C1 segment of cervical spinal cord (tissue), 14 donors: ENCODE measurements around the gene DENND4B.

ENCODE experiments used
- DNase-seq, 14 donors: peaks; one replicate each; lab custom pipeline; 2025; lab: John Stamatoyannopoulos, UW

Gene DENND4B

GRCh38 chr1:153973071-153973470 is 26.6 kb upstream of the DENND4B start:
- DNase-seq = no peak

- DNase-seq = no peak
These were observed 23.8 kb upstream of the DENND4B start for GRCh38 chr1:153970346-153970745.

DNA sequence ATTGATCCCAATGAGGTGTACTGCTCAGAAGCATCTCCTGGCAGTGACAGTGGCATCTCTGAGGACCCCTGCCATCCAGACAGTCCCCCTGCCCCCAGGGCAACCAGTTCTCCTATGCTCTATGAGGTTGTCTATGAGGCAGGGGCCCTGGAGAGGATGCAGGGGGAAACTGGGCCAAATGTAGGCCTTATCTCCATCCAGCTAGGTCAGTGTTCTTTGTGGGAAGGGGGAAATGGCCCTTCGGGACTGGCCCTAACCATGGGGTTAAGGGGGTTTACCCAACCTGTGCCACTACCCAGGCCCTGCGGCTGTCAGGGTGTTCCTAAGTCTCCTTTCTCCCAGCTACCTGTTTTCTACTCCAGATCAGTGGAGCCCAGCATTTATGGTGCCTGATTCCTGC is 22.5 kb upstream of the DENND4B start:
- no peak for DNase-seq

- DNase-seq = peak in 1 of 14 donors; percentile 27
These were observed 21.9 kb upstream of the DENND4B start for GRCh38 chr1:153968408-153968807.

DNA sequence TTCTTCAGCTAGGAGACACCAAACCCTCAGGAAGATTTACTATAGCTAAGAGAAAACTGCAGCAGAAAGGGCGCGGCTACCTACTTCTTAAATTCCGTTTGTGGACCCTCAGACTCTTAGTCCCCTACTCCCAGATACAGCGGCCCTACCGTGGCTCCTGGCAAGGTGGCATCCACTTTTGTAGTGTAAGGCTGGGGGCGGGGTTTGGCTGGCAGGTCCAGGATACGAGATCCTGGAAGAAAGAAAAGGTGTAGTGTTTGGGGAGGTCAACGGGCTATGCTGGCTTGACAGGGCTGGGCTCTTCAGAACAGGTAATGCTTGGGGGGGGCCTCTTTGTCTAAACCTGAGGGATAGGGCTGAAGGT is 21.5 kb upstream of the DENND4B start:
- DNase-seq = peak in 1 of 14 donors; percentile 79

DNA sequence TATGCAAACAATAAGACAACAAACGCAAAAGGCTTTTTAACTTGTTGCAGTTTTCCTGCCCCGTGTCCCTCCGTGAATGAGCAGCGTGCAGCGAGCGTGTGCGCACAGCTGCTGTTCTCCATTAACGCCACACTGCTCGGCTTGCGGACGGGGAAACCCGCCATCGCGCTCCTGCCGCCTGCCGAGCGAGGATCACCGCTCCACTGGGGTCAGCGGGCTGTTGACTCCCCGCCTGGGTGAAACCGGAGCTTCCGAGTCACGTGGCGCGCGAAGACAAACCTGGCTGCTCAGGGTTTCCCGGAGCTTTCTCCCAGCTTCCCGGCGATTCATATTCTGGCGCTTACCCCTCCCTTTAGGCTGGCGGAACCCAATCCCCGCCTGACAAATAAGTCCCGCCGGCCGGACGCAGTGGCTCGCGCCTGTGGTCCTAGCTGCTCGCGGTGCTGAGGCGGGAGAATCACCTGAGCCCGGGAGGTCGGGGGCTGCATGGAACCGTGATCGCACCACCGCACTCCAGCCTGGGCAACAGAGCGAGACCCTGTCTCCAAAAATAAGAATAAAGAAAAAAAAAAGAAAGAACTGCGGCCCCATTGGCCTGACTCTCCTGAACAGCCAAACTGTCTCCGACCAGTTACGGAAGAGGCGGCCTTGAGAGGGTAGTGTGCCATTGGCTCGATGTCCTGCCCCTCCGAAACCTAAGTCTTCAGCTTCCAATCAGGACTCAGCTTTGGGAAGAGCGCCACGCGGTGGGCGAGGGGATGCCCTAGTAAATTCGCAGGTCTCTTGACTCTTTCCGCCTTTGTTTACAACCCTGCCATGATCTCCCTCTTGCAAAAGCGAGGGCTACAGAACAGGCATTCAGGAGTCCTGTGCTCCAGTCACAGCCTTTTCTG is 20.8 kb upstream of the DENND4B start, which contains the start of gene CREB3L4:
CREB3L4 (plus strand) TSS at position 796 of the 893 bp plus-strand sequence. CDS start 624 bp downstream, outside the sequence.
- DNase-seq = peak; percentile 36 to 97 (median 89)

DNA sequence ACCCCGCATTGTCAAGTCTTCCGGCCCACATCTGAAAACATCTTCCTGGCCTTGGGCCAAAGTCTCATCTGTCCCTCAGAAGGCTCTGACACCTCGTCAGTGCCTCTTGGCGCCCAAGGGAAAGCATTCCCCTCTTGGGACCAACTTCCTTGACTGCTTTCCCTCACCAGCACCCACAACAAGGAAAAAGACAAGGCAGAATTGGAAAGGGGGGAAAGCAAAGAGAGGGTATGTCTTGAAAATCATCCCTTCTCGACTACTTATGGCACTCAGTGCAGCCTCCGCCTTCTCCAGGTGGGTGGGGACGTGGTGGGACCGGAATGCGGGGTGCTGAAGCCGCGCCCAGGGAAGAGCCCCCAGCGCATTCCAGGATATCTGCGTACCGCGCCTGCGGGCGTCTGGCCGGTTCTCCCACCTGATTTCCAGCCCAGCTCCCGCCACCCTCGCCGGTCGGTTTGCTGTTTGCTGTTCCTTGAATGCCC is 17.4 kb upstream of the DENND4B start:
- peak in 4 of 14 donors; percentile 42 to 53 (median 45) for DNase-seq

DNA sequence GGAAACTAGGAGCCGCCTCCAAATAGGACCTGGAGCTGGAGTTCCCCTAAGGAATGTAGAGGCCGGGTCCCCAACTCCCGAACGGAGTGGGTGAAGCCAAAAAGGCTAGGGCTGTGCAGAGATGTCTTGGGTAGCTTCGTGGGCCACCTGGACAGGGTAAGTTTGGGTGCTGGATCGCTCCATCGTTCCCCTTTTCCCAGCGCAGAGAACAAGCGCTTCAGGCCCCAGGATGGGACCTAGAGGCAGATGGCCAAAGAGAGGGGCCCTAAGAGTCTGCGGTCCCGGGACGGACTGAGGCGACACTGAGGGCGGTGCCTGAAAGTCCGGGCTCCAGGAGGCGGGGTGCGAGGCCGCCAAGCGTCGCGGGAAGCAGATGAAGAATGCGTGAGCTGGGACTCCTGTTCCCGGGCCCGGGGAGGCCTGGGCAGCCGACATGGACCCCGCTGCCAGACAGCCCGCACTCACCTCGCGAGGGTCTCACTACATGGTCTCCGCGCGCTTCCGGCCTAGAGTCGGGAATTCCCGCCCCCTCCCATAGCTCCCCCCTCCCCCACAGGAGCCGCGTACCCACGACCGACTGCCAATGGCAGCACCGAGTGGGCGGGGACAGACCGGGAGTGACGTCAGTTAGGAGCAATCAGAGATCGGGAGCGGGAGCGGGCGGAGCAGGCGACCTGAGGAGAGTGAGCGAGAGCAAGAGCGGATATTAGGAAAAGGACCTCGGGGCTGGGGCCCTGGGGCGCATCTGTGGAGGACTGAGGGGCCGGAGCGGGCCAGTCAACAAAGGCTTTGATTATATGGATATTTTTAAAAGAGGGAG is 16.7 kb upstream of the DENND4B start, which contains the start of gene SLC39A1:
SLC39A1 (minus strand) TSS at position 508 of the 820 bp plus-strand sequence. CDS start 822 bp downstream, outside the sequence.
- DNase-seq = peak; percentile 65 to 98 (median 94)

- DNase-seq = peak in 4 of 14 donors; percentile 21 to 55 (median 26)
These were observed 15.8 kb upstream of the DENND4B start for GRCh38 chr1:153962088-153963029.

DNA sequence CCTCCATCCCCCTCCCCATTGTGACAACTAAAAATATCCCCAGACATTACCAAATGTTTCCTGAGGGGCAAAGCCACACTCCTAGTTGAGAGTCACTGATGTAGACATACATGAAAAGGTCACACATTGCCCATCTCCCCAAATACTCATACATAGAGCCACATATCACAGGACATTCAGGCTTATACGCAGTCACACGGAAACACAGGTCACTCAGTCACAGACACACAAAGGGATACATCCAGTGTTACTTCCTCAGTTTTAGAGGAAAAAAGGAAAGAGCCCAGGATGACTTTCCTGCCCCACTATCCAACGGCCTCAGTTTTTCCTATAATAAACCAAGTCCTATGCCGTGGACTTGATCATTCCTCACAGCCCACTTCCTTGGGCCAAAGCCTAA is 14.9 kb upstream of the DENND4B start:
- no peak for DNase-seq

GRCh38 chr1:153960206-153960605 is 13.7 kb upstream of the DENND4B start:
- DNase-seq = no peak

- DNase-seq = peak in 2 of 14 donors; percentile 15 to 42
These were observed 12.9 kb upstream of the DENND4B start for GRCh38 chr1:153959454-153959853.

GRCh38 chr1:153958961-153959260 is 12.4 kb upstream of the DENND4B start:
- no peak for DNase-seq

DNA sequence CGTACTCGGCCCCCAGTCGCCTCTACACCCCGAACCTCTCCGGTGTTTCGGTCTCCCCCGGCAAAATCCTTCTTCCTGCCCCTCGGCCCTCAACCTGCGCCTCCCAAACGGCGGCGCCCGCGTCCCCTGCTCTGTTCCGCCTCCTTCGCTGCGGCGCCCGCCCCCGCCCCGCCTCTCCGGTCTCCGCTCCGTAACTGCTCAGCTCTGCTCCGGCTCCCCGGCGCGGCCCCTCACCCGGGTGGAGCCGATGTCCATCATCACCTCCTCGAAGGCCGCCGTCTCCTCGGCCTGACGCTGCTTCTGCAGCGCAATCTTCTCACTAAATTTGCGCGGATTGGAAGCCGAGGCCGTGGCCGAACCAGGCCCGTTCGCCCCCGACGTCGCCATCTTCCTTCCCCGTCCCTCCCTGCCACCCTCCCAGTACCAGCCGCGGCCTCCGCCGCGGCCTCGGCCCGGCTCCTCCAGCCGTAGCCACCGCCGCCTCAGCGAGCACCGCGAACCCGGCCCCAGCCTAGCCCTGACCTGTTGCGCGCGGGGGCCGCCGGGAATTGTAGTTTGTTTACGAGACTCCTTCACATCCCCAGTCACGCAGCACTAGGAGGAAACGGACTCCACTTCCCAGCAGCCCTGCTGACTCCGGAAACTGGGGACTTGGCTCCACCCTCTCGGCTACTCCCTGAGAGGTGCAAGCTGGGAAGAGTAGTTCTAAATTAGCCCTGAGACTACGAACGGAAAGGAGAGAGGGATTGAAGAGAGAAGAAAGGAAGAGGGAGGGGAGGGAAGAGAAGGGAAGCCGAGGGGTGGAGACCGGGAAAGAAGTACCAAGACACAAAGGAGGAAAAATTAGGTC is 11.8 kb upstream of the DENND4B start, which contains the start of gene CRTC2:
CRTC2 (minus strand) TSS at position 502 of the 850 bp plus-strand sequence; CDS start at position 387, 115 bp downstream.
- peak; percentile 74 to 98 (median 95) for DNase-seq

DNA sequence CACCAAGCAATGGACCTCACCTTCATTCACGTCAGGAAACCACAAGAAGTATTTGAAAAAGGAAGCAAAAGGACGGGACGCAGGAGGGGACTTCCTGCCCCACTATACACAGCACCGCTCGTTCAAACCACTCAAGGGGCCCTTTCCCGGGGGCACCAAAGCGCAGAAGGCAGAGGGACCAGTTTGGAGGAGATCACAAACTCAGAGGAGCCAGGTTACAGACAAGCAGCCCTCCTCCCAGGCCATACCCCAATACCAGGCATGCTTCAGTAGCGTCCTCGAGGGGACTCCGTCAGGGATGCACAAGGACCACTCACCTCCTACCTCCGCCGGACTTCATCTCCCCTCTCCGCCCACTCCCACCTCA is 11.2 kb upstream of the DENND4B start:
- peak in 1 of 14 donors; percentile 57 for DNase-seq

- DNase-seq = no peak
These were observed 10.6 kb upstream of the DENND4B start for GRCh38 chr1:153956997-153957715.

DNA sequence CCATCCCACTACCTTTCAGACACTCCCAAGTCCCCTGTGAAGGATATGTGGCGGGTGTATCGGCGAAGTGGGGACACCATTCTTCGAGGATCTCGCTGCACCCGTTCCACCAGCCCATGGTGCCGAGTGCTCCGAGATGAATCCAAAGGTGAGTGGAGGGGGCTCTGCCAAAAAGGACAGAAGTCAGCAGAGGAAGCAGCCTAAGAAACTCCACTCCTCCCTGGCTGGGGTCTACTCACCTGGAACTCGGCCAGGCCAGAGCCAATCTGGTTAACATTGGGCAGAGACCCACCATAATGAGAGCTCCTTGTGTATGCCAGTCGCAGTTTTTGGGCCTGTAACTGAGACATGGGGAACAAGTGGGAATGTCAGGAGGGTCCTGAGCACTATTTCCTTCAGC is 8.3 kb upstream of the DENND4B start:
- DNase-seq = no peak

GRCh38 chr1:153953859-153954365 is 7.4 kb upstream of the DENND4B start:
- DNase-seq = no peak

DNA sequence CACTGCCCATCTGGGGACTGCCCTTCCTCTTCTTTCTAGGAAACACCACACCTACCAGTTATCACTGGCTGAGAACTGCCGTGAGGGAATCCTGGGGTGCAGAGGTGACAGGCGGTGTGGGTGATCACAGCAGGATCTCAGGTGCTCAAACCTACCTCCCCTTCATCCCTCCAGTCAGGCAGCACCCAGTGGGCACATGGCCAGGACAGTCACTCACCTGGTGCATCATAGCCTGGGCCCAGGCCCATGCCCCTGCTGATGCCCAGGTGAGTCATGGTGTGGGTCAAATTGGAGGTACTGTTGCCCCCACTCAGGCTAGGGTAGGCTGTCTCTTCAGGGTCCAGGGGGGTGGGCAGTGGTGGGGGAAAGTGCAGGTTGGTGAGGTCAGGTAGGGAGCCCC is 5.3 kb upstream of the DENND4B start:
- no peak for DNase-seq
